Stimulated activated CD8-positive, alpha-beta memory T cell treated with anti-CD3 and anti-CD28 coated beads, Interleukin-7, amount 100 ng/mL, for 1 hour (primary cell): Measurements from ENCODE around the gene PLK5.
A peak's percentile ranks its signal among the peaks of the same experiment; 100 is the strongest.
"Not testable (repeated sequence)": the region's sequence is repeated elsewhere in the genome, so short reads cannot be mapped to it uniquely, and the experiment has no call there.

Experiments
- DNase-seq, 2 donors: peaks; one replicate each; pipeline ENCODE4 v3.0.0-alpha.2; 2020; ENCODE audit warnings: low read depth in 2 of 2

The PLK5 gene

GRCh38 chr19:1507763-1508506, 15.9 kb upstream of the PLK5 start:
- DNase-seq: peak; percentile 71 to 76

- no peak for DNase-seq
Measured at GRCh38 chr19:1508507-1508856, 15.4 kb upstream of the PLK5 start.

- no peak for DNase-seq
Measured at GRCh38 chr19:1509602-1510441, 14.1 kb upstream of the PLK5 start.

- DNase-seq: no peak
Measured at GRCh38 chr19:1510442-1510806, 13.5 kb upstream of the PLK5 start.

GRCh38 chr19:1510807-1511206, 13.1 kb upstream of the PLK5 start:
- DNase-seq: no peak

- no peak for DNase-seq
Measured at GRCh38 chr19:1511318-1512317, 12.3 kb upstream of the PLK5 start.

- peak; percentile 22 to 27 for DNase-seq
Measured at GRCh38 chr19:1512671-1513498, 11.0 kb upstream of the PLK5 start, which contains the start of gene ADAMTSL5. ADAMTSL5 (minus strand) TSS chr19:1513019; CDS start chr19:1510943, 2,076 bp downstream.

GRCh38 chr19:1513499-1514294, 10.2 kb upstream of the PLK5 start:
- DNase-seq: peak; percentile 19 to 48

- DNase-seq: no peak
Measured at GRCh38 chr19:1514295-1514661, 9.6 kb upstream of the PLK5 start.

GRCh38 chr19:1514986-1515721, 8.7 kb upstream of the PLK5 start:
- DNase-seq: no peak

GRCh38 chr19:1516395-1516753, 7.5 kb upstream of the PLK5 start:
- no peak for DNase-seq

GRCh38 chr19:1518471-1518870, 5.4 kb upstream of the PLK5 start:
- DNase-seq: no peak

- not testable (repeated sequence) for DNase-seq
Measured at GRCh38 chr19:1519802-1520201, 4.1 kb upstream of the PLK5 start.

GRCh38 chr19:1520203-1520780, 3.6 kb upstream of the PLK5 start:
- DNase-seq: no peak

- DNase-seq: no peak
Measured at GRCh38 chr19:1521636-1522035, 2.2 kb upstream of the PLK5 start.

GRCh38 chr19:1522061-1522460, 1.8 kb upstream of the PLK5 start:
- no peak for DNase-seq

GRCh38 chr19:1522838-1523237, 1.0 kb upstream of the PLK5 start:
- no peak for DNase-seq

- DNase-seq: no peak
Measured at GRCh38 chr19:1524287-1524971, 552 bp downstream of the PLK5 start.

- no peak for DNase-seq
Measured at GRCh38 chr19:1524972-1525325, 1.1 kb downstream of the PLK5 start.
